ENCODE measurements around the gene HSPA5.

Gene HSPA5

DNA sequence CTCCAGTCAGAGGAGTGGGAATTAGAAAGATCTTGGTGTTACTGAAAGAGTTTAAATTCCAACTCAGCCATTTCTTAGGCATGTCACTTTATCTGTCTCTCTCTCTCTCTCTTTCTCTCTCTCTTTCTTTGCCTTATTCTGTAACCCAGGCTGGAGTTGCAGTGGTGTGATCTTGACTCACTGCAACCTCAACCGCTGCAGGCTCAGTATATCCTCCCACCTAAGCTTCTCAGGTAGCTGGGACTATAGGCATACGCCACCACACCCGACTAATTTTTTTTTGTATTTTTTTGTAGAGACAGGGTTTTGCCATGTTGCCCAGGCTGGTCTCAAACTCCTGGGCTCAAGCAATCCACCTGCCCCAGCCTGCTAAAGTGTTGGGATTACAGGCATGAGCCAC, 22.5 kb downstream of the HSPA5 start:
- TF ChIP-seq EZH2phosphoT487 (IDR thresholded peaks at IDR 0.05; ENCODE audit: borderline replicate concordance), result no peak
- TF ChIP-seq, protein P1, sequence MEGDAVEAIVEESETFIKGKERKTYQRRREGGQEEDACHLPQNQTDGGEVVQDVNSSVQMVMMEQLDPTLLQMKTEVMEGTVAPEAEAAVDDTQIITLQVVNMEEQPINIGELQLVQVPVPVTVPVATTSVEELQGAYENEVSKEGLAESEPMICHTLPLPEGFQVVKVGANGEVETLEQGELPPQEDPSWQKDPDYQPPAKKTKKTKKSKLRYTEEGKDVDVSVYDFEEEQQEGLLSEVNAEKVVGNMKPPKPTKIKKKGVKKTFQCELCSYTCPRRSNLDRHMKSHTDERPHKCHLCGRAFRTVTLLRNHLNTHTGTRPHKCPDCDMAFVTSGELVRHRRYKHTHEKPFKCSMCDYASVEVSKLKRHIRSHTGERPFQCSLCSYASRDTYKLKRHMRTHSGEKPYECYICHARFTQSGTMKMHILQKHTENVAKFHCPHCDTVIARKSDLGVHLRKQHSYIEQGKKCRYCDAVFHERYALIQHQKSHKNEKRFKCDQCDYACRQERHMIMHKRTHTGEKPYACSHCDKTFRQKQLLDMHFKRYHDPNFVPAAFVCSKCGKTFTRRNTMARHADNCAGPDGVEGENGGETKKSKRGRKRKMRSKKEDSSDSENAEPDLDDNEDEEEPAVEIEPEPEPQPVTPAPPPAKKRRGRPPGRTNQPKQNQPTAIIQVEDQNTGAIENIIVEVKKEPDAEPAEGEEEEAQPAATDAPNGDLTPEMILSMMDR (conservative IDR thresholded peaks at IDR 0.05; ENCODE audit: low read length), result no peak
- Histone ChIP-seq H3K9me3 (ENCODE audit: insufficient read depth, low read depth, low read length) (no peaks in the 10 kb centered on the region), H2AFZ (ENCODE audit: low read length) (no peak overlapping the region), H3K4me3 (ENCODE audit: low read length, poor library complexity, severe bottlenecking) (no peak overlapping the region), H3K9me2 (replicated peaks; ENCODE audit: low read depth, low read length) (no peaks in the 10 kb centered on the region), H3K36me3 (ENCODE audit: insufficient read depth, low read length) (no peaks in the 10 kb centered on the region), H3K4me2 (ENCODE audit: low read depth, low read length, poor library complexity, severe bottlenecking) (no peak overlapping the region), H3K9ac (ENCODE audit: low read depth, low read length, poor library complexity, severe bottlenecking) (no peak overlapping the region), H3K79me2 (ENCODE audit: insufficient read depth, low read length) (no peaks in the 10 kb centered on the region), H3K4me1 (ENCODE audit: insufficient read depth, low read length, poor library complexity, severe bottlenecking) (no peaks in the 10 kb centered on the region), H4K20me1 (ENCODE audit: insufficient read depth, low read length, poor library complexity, severe bottlenecking) (no peaks in the 10 kb centered on the region), H3K27me3 (ENCODE audit: insufficient read depth, low read length, poor library complexity, severe bottlenecking) (no peaks in the 10 kb centered on the region), H3F3A (ENCODE audit: low read depth) (no peaks in the 10 kb centered on the region)

DNA sequence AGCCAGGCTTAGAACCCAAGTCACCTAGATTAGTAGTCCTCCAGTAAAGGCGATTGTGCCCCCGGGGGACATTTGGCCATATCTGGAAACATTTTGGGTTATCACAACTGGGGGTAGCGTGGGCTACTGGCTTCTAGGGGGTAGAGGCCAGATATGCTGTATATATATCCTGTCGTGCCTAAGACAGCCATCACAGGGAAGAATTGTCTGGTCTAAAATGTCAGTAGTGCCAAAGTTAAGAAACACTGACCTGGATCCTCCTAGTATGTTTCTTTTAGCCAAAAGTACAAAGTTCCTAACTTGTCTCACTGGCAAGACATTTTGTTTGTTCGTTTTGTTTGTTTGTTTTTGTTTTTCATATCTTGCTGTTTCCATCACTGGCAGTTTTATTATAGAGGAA, 27.0 kb downstream of the HSPA5 start:
- Histone ChIP-seq H3K9me3 (ENCODE audit: insufficient read depth, low read depth, low read length) (no peaks in the 10 kb centered on the region), H3K9ac (ENCODE audit: low read depth, low read length, poor library complexity, severe bottlenecking) (no peak overlapping the region), H3K4me1 (ENCODE audit: insufficient read depth, low read length, poor library complexity, severe bottlenecking) (no peaks in the 10 kb centered on the region), H4K20me1 (ENCODE audit: insufficient read depth, low read length, poor library complexity, severe bottlenecking) (no peaks in the 10 kb centered on the region), H3K4me2 (ENCODE audit: low read depth, low read length, poor library complexity, severe bottlenecking) (no peak overlapping the region), H3K27me3 (ENCODE audit: insufficient read depth, low read length, poor library complexity, severe bottlenecking) (no peaks in the 10 kb centered on the region), H3F3A (ENCODE audit: low read depth) (no peaks in the 10 kb centered on the region), H3K79me2 (ENCODE audit: insufficient read depth, low read length) (no peaks in the 10 kb centered on the region), H3K4me3 (ENCODE audit: low read length, poor library complexity, severe bottlenecking) (no peak overlapping the region), H3K9me2 (replicated peaks; ENCODE audit: low read depth, low read length) (no peaks in the 10 kb centered on the region), H2AFZ (ENCODE audit: low read length) (no peak overlapping the region), H3K36me3 (ENCODE audit: insufficient read depth, low read length) (no peaks in the 10 kb centered on the region)
- TF ChIP-seq, protein P1 (conservative IDR thresholded peaks at IDR 0.05; ENCODE audit: low read length), result no peak
- TF ChIP-seq EZH2phosphoT487 (IDR thresholded peaks at IDR 0.05; ENCODE audit: borderline replicate concordance), result no peak

DNA sequence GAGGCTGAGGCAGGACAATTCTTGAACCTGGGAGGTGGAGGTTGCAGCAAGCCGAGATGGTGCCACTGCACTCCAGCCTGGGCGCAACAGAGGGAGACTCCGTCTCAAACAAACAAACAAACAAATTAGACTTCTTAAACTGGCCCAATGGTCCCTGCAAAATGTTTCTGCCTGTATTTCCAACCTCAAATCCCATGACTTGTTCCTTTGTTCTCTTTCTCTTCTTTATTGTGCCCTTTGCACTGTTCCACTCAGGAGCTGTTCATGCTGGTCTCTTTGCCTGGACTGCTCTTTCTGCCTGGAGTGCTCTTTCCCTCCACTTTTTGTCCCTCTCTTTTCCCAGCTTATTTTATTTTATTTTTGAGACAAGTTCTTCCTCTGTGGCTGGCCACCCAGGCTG, 36.7 kb downstream of the HSPA5 start:
- H3K9me2 ChIP-seq (replicated peaks; ENCODE audit: low read depth, low read length), result no peaks in the 10 kb centered on the region
- H3K79me2 ChIP-seq (ENCODE audit: insufficient read depth, low read length), result peaks cover 7% of the 10 kb centered on the region; the same call in 1 of the 2 replicates
- H2AFZ ChIP-seq (ENCODE audit: low read length), result no peak overlapping the region
- H3K27me3 ChIP-seq (ENCODE audit: insufficient read depth, low read length, poor library complexity, severe bottlenecking), result no peaks in the 10 kb centered on the region
- H3K4me2 ChIP-seq (ENCODE audit: low read depth, low read length, poor library complexity, severe bottlenecking), result no peak overlapping the region
- TF ChIP-seq, protein P1 (conservative IDR thresholded peaks at IDR 0.05; ENCODE audit: low read length), result no peak
- no peak for TF ChIP-seq EZH2phosphoT487 (IDR thresholded peaks at IDR 0.05; ENCODE audit: borderline replicate concordance)
- no peaks in the 10 kb centered on the region for H3F3A ChIP-seq (ENCODE audit: low read depth)
- no peaks in the 10 kb centered on the region for H4K20me1 ChIP-seq (ENCODE audit: insufficient read depth, low read length, poor library complexity, severe bottlenecking)
- no peak overlapping the region for H3K4me3 ChIP-seq (ENCODE audit: low read length, poor library complexity, severe bottlenecking)
- peaks cover 10% of the 10 kb centered on the region for H3K4me1 ChIP-seq (ENCODE audit: insufficient read depth, low read length, poor library complexity, severe bottlenecking)
- H3K9ac ChIP-seq (ENCODE audit: low read depth, low read length, poor library complexity, severe bottlenecking), result no peak overlapping the region
- H3K9me3 ChIP-seq (ENCODE audit: insufficient read depth, low read depth, low read length), result no peaks in the 10 kb centered on the region
- no peaks in the 10 kb centered on the region for H3K36me3 ChIP-seq (ENCODE audit: insufficient read depth, low read length)
